NOMO-1 (cell line): ENCODE results near the gene IWS1.
"Not testable (repeated sequence)": the region's sequence is repeated elsewhere in the genome, so short reads cannot be mapped to it uniquely, and the experiment has no call there.

Experiments used
- DNase-seq, 2 experiments: peaks; one replicate each; lab custom pipeline; 2025; ENCODE audit not compliant: unreplicated experiment in 2 of 2; lab: John Stamatoyannopoulos, UW

The IWS1 gene

GRCh38 chr2:127526132-127527000 is at the start of gene IWS1:
Gene IWS1 (minus strand): TSS chr2:127526489. CDS start chr2:127526208, 281 bp downstream.
- DNase-seq = peak; percentile 94 to 98

GRCh38 chr2:127575941-127576432 is 49.7 kb upstream of the IWS1 start:
- no peak for DNase-seq

GRCh38 chr2:127575185-127575765 is 49.0 kb upstream of the IWS1 start:
- peak; percentile 25 to 81 for DNase-seq

GRCh38 chr2:127574656-127575055 is 48.4 kb upstream of the IWS1 start:
- DNase-seq = no peak

GRCh38 chr2:127573771-127574170 is 47.5 kb upstream of the IWS1 start:
- no peak for DNase-seq

- no peak for DNase-seq
Measured at GRCh38 chr2:127573298-127573697, 47.0 kb upstream of the IWS1 start.

GRCh38 chr2:127572841-127573240 is 46.6 kb upstream of the IWS1 start:
- DNase-seq = no peak

- DNase-seq = not testable (repeated sequence)
Measured at GRCh38 chr2:127572352-127572751, 46.1 kb upstream of the IWS1 start.

GRCh38 chr2:127570282-127571250 is 44.3 kb upstream of the IWS1 start:
- no peak for DNase-seq

GRCh38 chr2:127569666-127570065 is 43.4 kb upstream of the IWS1 start:
- no peak for DNase-seq

- no peak for DNase-seq
Measured at GRCh38 chr2:127568128-127568527, 41.8 kb upstream of the IWS1 start.

- DNase-seq = no peak
Measured at GRCh38 chr2:127567351-127567854, 41.1 kb upstream of the IWS1 start.

- DNase-seq = no peak
Measured at GRCh38 chr2:127566576-127566975, 40.3 kb upstream of the IWS1 start.

- no peak for DNase-seq
Measured at GRCh38 chr2:127566139-127566417, 39.8 kb upstream of the IWS1 start.

- no peak for DNase-seq
Measured at GRCh38 chr2:127565261-127566138, 39.2 kb upstream of the IWS1 start.

GRCh38 chr2:127564429-127565260 is 38.4 kb upstream of the IWS1 start:
- no peak for DNase-seq

GRCh38 chr2:127563458-127564428 is 37.5 kb upstream of the IWS1 start:
- DNase-seq = peak; percentile 76 to 79

- DNase-seq = peak; percentile 41 to 66
Measured at GRCh38 chr2:127562936-127563335, 36.6 kb upstream of the IWS1 start.
